ENCODE measurements around the gene PIGS. TPM values are rescaled to one million over a fixed set of nuclear protein-coding genes. Genes with fewer than 3 reads are reported as not detected.
A peak's percentile ranks its signal among the peaks of the same experiment; 100 is the strongest.

PIGS gene
- total and polyA plus RNA-seq, 2 donors (not counting 1 experiment from before 2014, with no cell fraction given), result 44.1 to 55.1 TPM

DNA sequence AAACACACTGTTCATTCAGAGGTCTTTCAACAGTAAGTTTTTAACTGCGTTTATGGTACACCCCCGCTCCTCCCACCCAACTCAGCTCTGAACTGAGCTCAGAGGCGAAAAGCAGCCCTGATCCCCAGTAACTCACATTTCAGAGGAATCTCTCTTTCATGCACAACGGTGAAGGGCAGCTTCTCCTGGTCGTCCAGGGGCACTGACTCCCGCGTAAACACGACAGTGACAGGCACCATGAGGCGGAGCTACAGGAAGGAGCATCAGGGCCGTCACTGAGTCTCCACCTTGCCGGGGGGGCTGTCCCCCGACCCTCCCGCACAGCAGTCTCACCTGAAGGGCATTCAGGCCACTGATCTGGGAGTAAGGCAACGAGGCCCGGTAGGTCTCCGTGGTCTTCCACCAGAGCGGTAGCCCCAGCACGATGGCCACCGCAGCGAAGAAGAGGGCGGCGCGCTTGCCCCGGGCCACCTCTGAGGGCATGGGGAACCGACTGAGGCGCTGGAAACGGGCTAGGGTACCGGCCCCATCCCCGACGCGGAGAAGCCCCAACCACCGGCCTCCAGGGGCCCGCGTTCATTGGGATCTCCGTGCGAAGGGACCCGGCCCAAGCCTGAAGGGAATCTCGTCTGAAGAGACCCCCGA, 486 bp downstream of the PIGS start:
- Histone ChIP-seq H3K4me2 (replicated peaks; ENCODE audit: low read depth, low read length, poor library complexity, severe bottlenecking) (peak overlapping the region; percentile 87), H3K36me3 (replicated peaks in 1 of 2; ENCODE audit: control extremely low read depth in 1 of 2, control insufficient read depth in 1 of 2, extremely low read depth in 1 of 2, insufficient read depth in 2 of 2, low read length in 1 of 2) (peaks cover 0 to 6% of the 10 kb centered on the region in 2 experiments), H3K9me3 (ENCODE audit: control extremely low read depth in 1 of 3, control insufficient read depth in 2 of 3, insufficient read depth in 1 of 3, low read length in 2 of 3) (no peaks in the 10 kb centered on the region), H3K79me2 (ENCODE audit: control insufficient read depth, insufficient read depth, low read length) (peaks cover 63% of the 10 kb centered on the region), H3K4me3 (ENCODE audit: control extremely low read depth in 1 of 5, extremely low read depth in 1 of 5, insufficient read depth in 1 of 5, low read depth in 2 of 5, low read length in 4 of 5) (peak overlapping the region; percentile 69 to 99 (median 86)), H3K4me1 (ENCODE audit: control insufficient read depth in 2 of 2, insufficient read depth in 2 of 2, low read length in 2 of 2) (peaks cover 44 to 65% of the 10 kb centered on the region in 2 donors), H3K9ac (ENCODE audit: low read length) (peak overlapping the region; percentile 94), H3K27me3 (replicated peaks in 1 of 4; ENCODE audit: control extremely low read depth in 1 of 4, control insufficient read depth in 3 of 4, insufficient read depth in 4 of 4, low read length in 3 of 4) (no peaks in the 10 kb centered on the region), H4K20me1 (ENCODE audit: control insufficient read depth, insufficient read depth, low read length, poor library complexity, severe bottlenecking) (peaks cover 18% of the 10 kb centered on the region), H3K27ac (ENCODE audit: low read length in 2 of 2) (peak overlapping the region; percentile 74 to 80), H2AFZ (ENCODE audit: insufficient read depth, low read depth, low read length, poor library complexity, severe bottlenecking) (peak overlapping the region; percentile 95)
- Mint-ChIP-seq H3K27me3 (no peaks in the 10 kb centered on the region), H3K27ac (peak overlapping the region; percentile 93), H3K4me3 (peak overlapping the region; percentile 95), H3K9me3 (ENCODE audit: insufficient read depth) (no peaks in the 10 kb centered on the region), H3K4me1 (peaks cover 54% of the 10 kb centered on the region)
- WGBS (ENCODE audit: insufficient coverage), result under 1% methylated on average over 39 of the region's 39 CpGs
- ChIA-PET CTCF (interaction anchor here (0.7 to 3.3 kb wide), 7 partner anchors 17 to 156 kb away, joined by 3 to 31 read pairs (median 4); no protein-coding TSS in a partner anchor), POLR2A (interaction anchor here (0.8 to 2.3 kb wide), 5 partner anchors 19 to 381 kb away, joined by 3 to 14 read pairs (median 4); partner anchors contain the start of genes BLTP2, PHF12 and UNC119)
- peak; percentile 58 for DNase-seq
- ATAC-seq (ENCODE audit: low read depth), result peak; percentile 9
- TF ChIP-seq, protein P1, sequence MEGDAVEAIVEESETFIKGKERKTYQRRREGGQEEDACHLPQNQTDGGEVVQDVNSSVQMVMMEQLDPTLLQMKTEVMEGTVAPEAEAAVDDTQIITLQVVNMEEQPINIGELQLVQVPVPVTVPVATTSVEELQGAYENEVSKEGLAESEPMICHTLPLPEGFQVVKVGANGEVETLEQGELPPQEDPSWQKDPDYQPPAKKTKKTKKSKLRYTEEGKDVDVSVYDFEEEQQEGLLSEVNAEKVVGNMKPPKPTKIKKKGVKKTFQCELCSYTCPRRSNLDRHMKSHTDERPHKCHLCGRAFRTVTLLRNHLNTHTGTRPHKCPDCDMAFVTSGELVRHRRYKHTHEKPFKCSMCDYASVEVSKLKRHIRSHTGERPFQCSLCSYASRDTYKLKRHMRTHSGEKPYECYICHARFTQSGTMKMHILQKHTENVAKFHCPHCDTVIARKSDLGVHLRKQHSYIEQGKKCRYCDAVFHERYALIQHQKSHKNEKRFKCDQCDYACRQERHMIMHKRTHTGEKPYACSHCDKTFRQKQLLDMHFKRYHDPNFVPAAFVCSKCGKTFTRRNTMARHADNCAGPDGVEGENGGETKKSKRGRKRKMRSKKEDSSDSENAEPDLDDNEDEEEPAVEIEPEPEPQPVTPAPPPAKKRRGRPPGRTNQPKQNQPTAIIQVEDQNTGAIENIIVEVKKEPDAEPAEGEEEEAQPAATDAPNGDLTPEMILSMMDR (IDR thresholded peaks at IDR 0.05), result no peak
- TF ChIP-seq EZH2 (IDR thresholded peaks at IDR 0.05; ENCODE audit: borderline replicate concordance, insufficient read depth, low read depth, low read length, poor library complexity, severe bottlenecking), result no peak
- intact Hi-C loops (cut with micrococcal nuclease), result loop anchor here (1.0 to 10.0 kb wide), 4 partner anchors 19 to 234 kb away; partner anchors contain the start of genes IFT20, PROCA1, RAB34 and RPL23A

GRCh38 chr17:28569446-28569845, 1.9 kb downstream of the PIGS start:
- WGBS (ENCODE audit: insufficient coverage), result no CpG with 5 or more reads among the region's 1 CpG
- peaks cover 22% of the 10 kb centered on the region for H4K20me1 ChIP-seq (ENCODE audit: control insufficient read depth, insufficient read depth, low read length, poor library complexity, severe bottlenecking)
- no peaks in the 10 kb centered on the region for H3K27me3 Mint-ChIP-seq
- ATAC-seq (ENCODE audit: low read depth), result no peak
- no peak overlapping the region for H3K9ac ChIP-seq (ENCODE audit: low read length)
- intact Hi-C loops (cut with micrococcal nuclease), result no loop called here
- peaks cover 59% of the 10 kb centered on the region for H3K4me1 Mint-ChIP-seq
- H3K4me3 Mint-ChIP-seq, result peak overlapping the region; percentile 59
- no peaks in the 10 kb centered on the region for H3K9me3 Mint-ChIP-seq (ENCODE audit: insufficient read depth)
- ChIA-PET POLR2A (interaction anchor here (0.7 to 2.3 kb wide), 2 partner anchors 18 to 30 kb away, joined by 9 to 14 read pairs; partner anchors contain the start of gene UNC119), CTCF (interaction anchor here (0.7 to 1.4 kb wide), 2 partner anchors 17 to 44 kb away, joined by 3 to 4 read pairs; no protein-coding TSS in a partner anchor)
- TF ChIP-seq EZH2 (IDR thresholded peaks at IDR 0.05; ENCODE audit: borderline replicate concordance, insufficient read depth, low read depth, low read length, poor library complexity, severe bottlenecking), result no peak
- TF ChIP-seq, protein P1 (IDR thresholded peaks at IDR 0.05), result no peak
- H3K27ac Mint-ChIP-seq, result peak overlapping the region; percentile 42
- H3K79me2 ChIP-seq (ENCODE audit: control insufficient read depth, insufficient read depth, low read length), result peaks cover 63% of the 10 kb centered on the region
- H3K4me3 ChIP-seq (ENCODE audit: control extremely low read depth in 1 of 5, extremely low read depth in 1 of 5, insufficient read depth in 1 of 5, low read depth in 2 of 5, low read length in 4 of 5), result no peak overlapping the region
- H3K9me3 ChIP-seq (ENCODE audit: control extremely low read depth in 1 of 3, control insufficient read depth in 2 of 3, insufficient read depth in 1 of 3, low read length in 2 of 3), result no peaks in the 10 kb centered on the region
- H2AFZ ChIP-seq (ENCODE audit: insufficient read depth, low read depth, low read length, poor library complexity, severe bottlenecking), result no peak overlapping the region
- no peak overlapping the region for H3K27ac ChIP-seq (ENCODE audit: low read length in 2 of 2)
- H3K4me2 ChIP-seq (replicated peaks; ENCODE audit: low read depth, low read length, poor library complexity, severe bottlenecking), result peak overlapping the region; percentile 87
- no peaks in the 10 kb centered on the region for H3K27me3 ChIP-seq (replicated peaks in 1 of 4; ENCODE audit: control extremely low read depth in 1 of 4, control insufficient read depth in 3 of 4, insufficient read depth in 4 of 4, low read length in 3 of 4)
- H3K36me3 ChIP-seq (replicated peaks in 1 of 2; ENCODE audit: control extremely low read depth in 1 of 2, control insufficient read depth in 1 of 2, extremely low read depth in 1 of 2, insufficient read depth in 2 of 2, low read length in 1 of 2), result peaks cover 0 to 9% of the 10 kb centered on the region in 2 experiments
- H3K4me1 ChIP-seq (ENCODE audit: control insufficient read depth in 2 of 2, insufficient read depth in 2 of 2, low read length in 2 of 2), result peaks cover 42 to 65% of the 10 kb centered on the region in 2 donors
- no peak for DNase-seq
